Mucosa of gallbladder (tissue), 1 donor: Measurements from ENCODE around the gene NAA38. TPM values are rescaled to one million over a fixed set of nuclear protein-coding genes. Genes with fewer than 3 reads are reported as not detected.

Experiments used
- DNase-seq: peaks from one replicate; pipeline ENCODE4 v3.0.0-alpha.2; 2020; ENCODE audit warnings: low spot score
- total RNA-seq: library from RNA; stranded (reverse); gene quantifications from one replicate; pipeline ENCODE4 v1.2.1, GENCODE V29; 2021
- donor health status: DM: no; HTN: no; CAD: no.

NAA38 gene
- total RNA-seq, 1 donor from 2014 or later: 79.0 TPM

- peak; percentile 87 for DNase-seq
These were observed 15.9 kb downstream of the NAA38 start for GRCh38 chr17:7841396-7841914.

- DNase-seq: no peak
These were observed 16.5 kb downstream of the NAA38 start for GRCh38 chr17:7840875-7841274.

- no peak for DNase-seq
These were observed 16.9 kb downstream of the NAA38 start for GRCh38 chr17:7840441-7840840.

- DNase-seq: no peak
These were observed 17.5 kb downstream of the NAA38 start for GRCh38 chr17:7839876-7840261.

GRCh38 chr17:7839190-7839875 is 18.0 kb downstream of the NAA38 start:
- DNase-seq: peak; percentile 54

GRCh38 chr17:7838090-7839075 is 19.0 kb downstream of the NAA38 start:
- DNase-seq: no peak

GRCh38 chr17:7837408-7838088 is 19.8 kb downstream of the NAA38 start:
- DNase-seq: no peak

GRCh38 chr17:7836596-7837407 is 20.6 kb downstream of the NAA38 start:
- peak; percentile 93 for DNase-seq

- DNase-seq: peak; percentile 72
These were observed 21.4 kb downstream of the NAA38 start for GRCh38 chr17:7835814-7836595.

GRCh38 chr17:7834957-7835813 is 22.2 kb downstream of the NAA38 start:
- DNase-seq: peak; percentile 95

- peak; percentile 52 for DNase-seq
These were observed 22.8 kb downstream of the NAA38 start for GRCh38 chr17:7834542-7834956.

- peak; percentile 94 for DNase-seq
These were observed 23.4 kb downstream of the NAA38 start, which contains the start of gene KDM6B for GRCh38 chr17:7833795-7834541. KDM6B (plus strand) TSS chr17:7834217; CDS start chr17:7845555, 11,338 bp downstream.

- no peak for DNase-seq
These were observed 24.2 kb downstream of the NAA38 start for GRCh38 chr17:7833011-7833794.

- no peak for DNase-seq
These were observed 24.9 kb downstream of the NAA38 start for GRCh38 chr17:7832431-7832830.

- DNase-seq: no peak
These were observed 26.1 kb downstream of the NAA38 start for GRCh38 chr17:7831233-7831632.

- no peak for DNase-seq
These were observed 26.7 kb downstream of the NAA38 start for GRCh38 chr17:7830616-7831015.

GRCh38 chr17:7825206-7825990 is 32.0 kb downstream of the NAA38 start:
- no peak for DNase-seq
